ENCODE results near the gene WDR74.
"Not testable (repeated sequence)": the region's sequence is repeated elsewhere in the genome, so short reads cannot be mapped to it uniquely, and the experiment has no call there.

Gene WDR74

GRCh38 chr11:62839050-62839945 is at the start of gene WDR74:
WDR74 (minus strand) TSS chr11:62839590; CDS start chr11:62839570, 20 bp downstream.
- DNase-seq (ENCODE audit: low spot score) = peak; percentile 79

GRCh38 chr11:62889126-62889483 is 49.7 kb upstream of the WDR74 start:
- DNase-seq (ENCODE audit: low spot score) = no peak

GRCh38 chr11:62888406-62888805 is 49.0 kb upstream of the WDR74 start:
- no peak for DNase-seq (ENCODE audit: low spot score)

- no peak for DNase-seq (ENCODE audit: low spot score)
Observed at GRCh38 chr11:62885137-62885750, 45.9 kb upstream of the WDR74 start.

- DNase-seq (ENCODE audit: low spot score) = peak; percentile 9
Observed at GRCh38 chr11:62883673-62884072, 44.3 kb upstream of the WDR74 start.

GRCh38 chr11:62882788-62883501 is 43.6 kb upstream of the WDR74 start:
- no peak for DNase-seq (ENCODE audit: low spot score)

GRCh38 chr11:62882431-62882749 is 43.0 kb upstream of the WDR74 start:
- no peak for DNase-seq (ENCODE audit: low spot score)

GRCh38 chr11:62881579-62882430 is 42.4 kb upstream of the WDR74 start:
- DNase-seq (ENCODE audit: low spot score) = peak; percentile 96

- peak; percentile 91 for DNase-seq (ENCODE audit: low spot score)
Observed at GRCh38 chr11:62880803-62881578, 41.6 kb upstream of the WDR74 start, which contains the start of gene SLC3A2. SLC3A2 (plus strand) TSS chr11:62880896; CDS start chr11:62881024, 128 bp downstream.

- peak; percentile 87 for DNase-seq (ENCODE audit: low spot score)
Observed at GRCh38 chr11:62880231-62880802, 40.9 kb upstream of the WDR74 start.

- no peak for DNase-seq (ENCODE audit: low spot score)
Observed at GRCh38 chr11:62879235-62879978, 40.0 kb upstream of the WDR74 start.

GRCh38 chr11:62876712-62877111 is 37.3 kb upstream of the WDR74 start:
- DNase-seq (ENCODE audit: low spot score) = no peak

GRCh38 chr11:62875698-62876478 is 36.5 kb upstream of the WDR74 start:
- DNase-seq (ENCODE audit: low spot score) = no peak

- no peak for DNase-seq (ENCODE audit: low spot score)
Observed at GRCh38 chr11:62874851-62875250, 35.5 kb upstream of the WDR74 start.

GRCh38 chr11:62865635-62866034 is 26.2 kb upstream of the WDR74 start:
- DNase-seq (ENCODE audit: low spot score) = no peak

GRCh38 chr11:62863687-62864335 is 24.4 kb upstream of the WDR74 start:
- no peak for DNase-seq (ENCODE audit: low spot score)

- DNase-seq (ENCODE audit: low spot score) = not testable (repeated sequence)
Observed at GRCh38 chr11:62861564-62862192, 22.3 kb upstream of the WDR74 start.

All from AG08395 (cell line).